ENCODE data around the gene RFC1. TPM values are rescaled to one million over a fixed set of nuclear protein-coding genes. Genes with fewer than 3 reads are reported as not detected.
"Not testable (repeated sequence)": the region's sequence is repeated elsewhere in the genome, so short reads cannot be mapped to it uniquely, and the experiment has no call there.

The RFC1 gene
- total RNA-seq, 1 donor from 2014 or later = 53.0 TPM

GRCh38 chr4:39285853-39286252 lies 80.3 kb downstream of the RFC1 start:
- Mint-ChIP-seq H3K27me3 (no peaks in the 10 kb centered on the region), H3K4me3 (no peak overlapping the region), H3K9me3 (no peaks in the 10 kb centered on the region), H3K36me3 (peaks cover 40% of the 10 kb centered on the region), H3K27ac (no peak overlapping the region), H3K4me1 (ENCODE audit: unreplicated experiment) (no peaks in the 10 kb centered on the region)
- TF ChIP-seq CTCF (conservative IDR thresholded peaks at IDR 0.05) = no peak
- no peak for DNase-seq (ENCODE audit: extremely low spot score, unreplicated experiment)

GRCh38 chr4:39285111-39285795 lies 80.9 kb downstream of the RFC1 start:
- Mint-ChIP-seq H3K4me3 (no peak overlapping the region), H3K27ac (no peak overlapping the region), H3K9me3 (no peaks in the 10 kb centered on the region), H3K4me1 (ENCODE audit: unreplicated experiment) (no peaks in the 10 kb centered on the region), H3K27me3 (no peaks in the 10 kb centered on the region), H3K36me3 (peaks cover 37% of the 10 kb centered on the region)
- no peak for TF ChIP-seq CTCF (conservative IDR thresholded peaks at IDR 0.05)
- DNase-seq (ENCODE audit: extremely low spot score, unreplicated experiment) = no peak

- Mint-ChIP-seq H3K4me1 (ENCODE audit: unreplicated experiment) (no peaks in the 10 kb centered on the region), H3K9me3 (no peaks in the 10 kb centered on the region), H3K27me3 (no peaks in the 10 kb centered on the region), H3K27ac (no peak overlapping the region), H3K36me3 (peaks cover 40% of the 10 kb centered on the region), H3K4me3 (no peak overlapping the region)
- DNase-seq (ENCODE audit: extremely low spot score, unreplicated experiment) = no peak
- no peak for TF ChIP-seq CTCF (conservative IDR thresholded peaks at IDR 0.05)
Measured at GRCh38 chr4:39280770-39281169, 85.4 kb downstream of the RFC1 start.

- H3K27ac Mint-ChIP-seq = no peak overlapping the region
Measured at GRCh38 chr4:39279416-39279815, 86.7 kb downstream of the RFC1 start.

GRCh38 chr4:39278476-39278875 lies 87.7 kb downstream of the RFC1 start:
- H3K36me3 Mint-ChIP-seq = peaks cover 49% of the 10 kb centered on the region

More at GRCh38 chr4:39279416-39279815, 86.7 kb downstream of the RFC1 start:
- DNase-seq (ENCODE audit: extremely low spot score, unreplicated experiment) = no peak
- Mint-ChIP-seq H3K4me1 (ENCODE audit: unreplicated experiment) (no peaks in the 10 kb centered on the region), H3K9me3 (no peaks in the 10 kb centered on the region), H3K27me3 (no peaks in the 10 kb centered on the region), H3K36me3 (peaks cover 43% of the 10 kb centered on the region), H3K4me3 (no peak overlapping the region)
- no peak for TF ChIP-seq CTCF (conservative IDR thresholded peaks at IDR 0.05)

GRCh38 chr4:39277661-39278060 lies 88.5 kb downstream of the RFC1 start:
- H3K4me3 Mint-ChIP-seq; H3K27ac Mint-ChIP-seq; H3K4me1 Mint-ChIP-seq (ENCODE audit: unreplicated experiment); DNase-seq (ENCODE audit: extremely low spot score, unreplicated experiment); H3K9me3 Mint-ChIP-seq; H3K27me3 Mint-ChIP-seq: not testable (repeated sequence)
- peaks cover 49% of the 10 kb centered on the region for H3K36me3 Mint-ChIP-seq

More at GRCh38 chr4:39278476-39278875, 87.7 kb downstream of the RFC1 start:
- Mint-ChIP-seq H3K27me3 (no peaks in the 10 kb centered on the region), H3K4me3 (no peak overlapping the region), H3K4me1 (ENCODE audit: unreplicated experiment) (no peaks in the 10 kb centered on the region), H3K9me3 (no peaks in the 10 kb centered on the region), H3K27ac (no peak overlapping the region)
- no peak for DNase-seq (ENCODE audit: extremely low spot score, unreplicated experiment)
- no peak for TF ChIP-seq CTCF (conservative IDR thresholded peaks at IDR 0.05)

Measured in type B pancreatic cell (in vitro differentiated cells).